Measurements from ENCODE around the gene ADGRF5. TPM values are rescaled to one million over a fixed set of nuclear protein-coding genes. Genes with fewer than 3 reads are reported as not detected.
"Not testable (repeated sequence)": the region's sequence is repeated elsewhere in the genome, so short reads cannot be mapped to it uniquely, and the experiment has no call there.

Gene ADGRF5
- total RNA-seq, 4 donors from 2014 or later, result 17.0 to 37.8 (median 29.1) TPM

GRCh38 chr6:46845126-46845525, 76.6 kb downstream of the ADGRF5 start:
- Histone ChIP-seq H3K36me3 (no peaks in the 10 kb centered on the region), H3K9me3 (peaks cover 0 to 13% (median 9%) of the 10 kb centered on the region in 4 donors), H3K27ac (replicated peaks in 1 of 4) (no peak overlapping the region), H3K4me1 (peaks cover 5 to 11% (median 8%) of the 10 kb centered on the region in 4 donors), H3K27me3 (no peaks in the 10 kb centered on the region), H3K4me3 (no peak overlapping the region)
- TF ChIP-seq POLR2A (IDR thresholded peaks at IDR 0.05; ENCODE audit: low read depth) (no peak), POLR2AphosphoS5 (IDR thresholded peaks at IDR 0.05) (no peak), CTCF (IDR thresholded peaks at IDR 0.05) (no peak), EP300 (IDR thresholded peaks at IDR 0.05) (no peak)
- intact Hi-C loops (cut with DNase I), result no loop called here
- DNase-seq (ENCODE audit: extremely low spot score), result peak; percentile 70
- 75% methylated on average over 5 of the region's 5 CpGs for WGBS

GRCh38 chr6:46842252-46842846, 79.4 kb downstream of the ADGRF5 start:
- 81% methylated on average over 6 of the region's 6 CpGs for WGBS
- H3K27me3 ChIP-seq; H3K27ac ChIP-seq (replicated peaks in 1 of 4); H3K4me3 ChIP-seq; H3K36me3 ChIP-seq; DNase-seq (ENCODE audit: extremely low spot score); intact Hi-C loops (cut with DNase I); H3K4me1 ChIP-seq: not testable (repeated sequence)
- peaks cover 0 to 13% (median 9%) of the 10 kb centered on the region in 4 donors for H3K9me3 ChIP-seq

- Histone ChIP-seq H3K27ac (replicated peaks in 1 of 4) (no peak overlapping the region), H3K4me1 (no peaks in the 10 kb centered on the region), H3K27me3 (no peaks in the 10 kb centered on the region), H3K4me3 (no peak overlapping the region), H3K36me3 (no peaks in the 10 kb centered on the region), H3K9me3 (peaks cover 0 to 12% (median 7%) of the 10 kb centered on the region in 4 donors)
- DNase-seq (ENCODE audit: extremely low spot score), result no peak
- intact Hi-C loops (cut with DNase I), result no loop called here
- WGBS, result 84% methylated on average over 2 of the region's 2 CpGs
- TF ChIP-seq POLR2A (IDR thresholded peaks at IDR 0.05; ENCODE audit: low read depth) (no peak), CTCF (IDR thresholded peaks at IDR 0.05) (no peak), EP300 (IDR thresholded peaks at IDR 0.05) (no peak), POLR2AphosphoS5 (IDR thresholded peaks at IDR 0.05) (no peak)
Observed at GRCh38 chr6:46838033-46838432, 83.7 kb downstream of the ADGRF5 start.

GRCh38 chr6:46834991-46835390, 86.7 kb downstream of the ADGRF5 start:
- 79% methylated on average over 2 of the region's 2 CpGs for WGBS
- H3K4me1 ChIP-seq; H3K27me3 ChIP-seq; intact Hi-C loops (cut with DNase I); H3K4me3 ChIP-seq; H3K36me3 ChIP-seq; H3K9me3 ChIP-seq; H3K27ac ChIP-seq (replicated peaks in 1 of 4); DNase-seq (ENCODE audit: extremely low spot score): not testable (repeated sequence)

- H3K27me3 ChIP-seq; H3K27ac ChIP-seq (replicated peaks in 1 of 4); H3K9me3 ChIP-seq; intact Hi-C loops (cut with DNase I); H3K4me3 ChIP-seq; H3K36me3 ChIP-seq; H3K4me1 ChIP-seq; DNase-seq (ENCODE audit: extremely low spot score): not testable (repeated sequence)
- WGBS, result 75% methylated on average over 7 of the region's 7 CpGs
Observed at GRCh38 chr6:46834257-46834916, 87.4 kb downstream of the ADGRF5 start.

- H3K27ac ChIP-seq (replicated peaks in 1 of 4), result no peak overlapping the region
- H3K9me3 ChIP-seq, result no peaks in the 10 kb centered on the region
- 74% methylated on average over 3 of the region's 3 CpGs for WGBS
- intact Hi-C loops (cut with DNase I), result no loop called here
- no peaks in the 10 kb centered on the region for H3K36me3 ChIP-seq
- H3K4me3 ChIP-seq, result no peak overlapping the region
- no peaks in the 10 kb centered on the region for H3K4me1 ChIP-seq
- H3K27me3 ChIP-seq, result no peaks in the 10 kb centered on the region
- TF ChIP-seq EP300 (IDR thresholded peaks at IDR 0.05) (no peak), POLR2AphosphoS5 (IDR thresholded peaks at IDR 0.05) (no peak), CTCF (IDR thresholded peaks at IDR 0.05) (no peak), POLR2A (IDR thresholded peaks at IDR 0.05; ENCODE audit: low read depth) (no peak)
- no peak for DNase-seq (ENCODE audit: extremely low spot score)
Observed at GRCh38 chr6:46832816-46833215, 88.9 kb downstream of the ADGRF5 start.
